Thyroid gland (tissue), 4 donors: ENCODE data around the gene C5. TPM values are rescaled to one million over a fixed set of nuclear protein-coding genes. Genes with fewer than 3 reads are reported as not detected.

ENCODE experiments used
- DNase-seq, 2 donors: peaks; one replicate each; pipeline ENCODE4 v3.0.0-alpha.2; 2019
- H3K27ac ChIP-seq, 3 donors: fragments of 200-600 bp; sonication (generic); 1 replicate in 2 of 3; 2 replicates in 1 of 3; pipeline ENCODE4 v1.5.1; 2016 to 2019; ENCODE audit warnings: mild to moderate bottlenecking in 1 of 3, moderate library complexity in 1 of 3
- H3K27me3 ChIP-seq: fragments of 200-600 bp; sonication (generic); one replicate; pipeline ENCODE4 v1.5.1; 2019
- H3K36me3 ChIP-seq, 2 donors: fragments of 200-600 bp; sonication (generic); one replicate each; pipeline ENCODE4 v1.5.1; 2016 to 2019
- H3K4me1 ChIP-seq, 2 donors: fragments of 200-600 bp; sonication (generic); one replicate each; pipeline ENCODE4 v1.5.1; 2017 to 2019
- H3K4me3 ChIP-seq, 3 donors: fragments of 200-600 bp; sonication (generic); replicated peaks in 1 of 3; 1 replicate in 2 of 3; 2 replicates in 1 of 3; pipeline ENCODE4 v1.5.1; 2016; ENCODE audit warnings: mild to moderate bottlenecking in 1 of 3
- H3K9me3 ChIP-seq: fragments of 200-600 bp; sonication (generic); one replicate; pipeline ENCODE4 v1.5.1; 2017
- POLR2A ChIP-seq, 2 donors: fragments of 450-650 bp; IDR thresholded peaks; one replicate each; pipeline ENCODE4 v1.6.1; 2017; ENCODE audit warnings: antibody characterized with exemption in 2 of 2, mild to moderate bottlenecking in 2 of 2, moderate library complexity in 1 of 2
- WGBS, 2 donors: methylation state at CpG; one replicate each; pipeline ENCODE4 v1.1.5; 2017; 5-methylcytosine and 5-hydroxymethylcytosine counted together
- intact Hi-C: fragments of 100-400 bp; cut with DNase I; formaldehyde crosslinking; loops from one replicate; pipeline ENCODE4 v1.15.1; 2023
- total RNA-seq, 4 donors: library from RNA; depleted of rRNA; stranded (reverse); fragments of >200 nt; gene quantifications; one replicate each; pipeline ENCODE4 v1.2.3, GENCODE V29; 2016
- TF ChIP-seq, protein P1 (sequence below), 6 experiments: fragments of 200-600 bp in 3 of 6; fragments of 450-650 bp in 3 of 6; sonication (generic) in 3 of 6; IDR thresholded peaks; one replicate each; pipeline ENCODE4 v1.5.1; 2016 to 2019; ENCODE audit warnings: antibody characterized with exemption in 6 of 6, mild to moderate bottlenecking in 2 of 6, inconsistent platforms in 1 of 6, moderate library complexity in 1 of 6

Gene C5
- total RNA-seq, 4 donors from 2014 or later: 1.7 to 3.4 (median 2.8) TPM

DNA sequence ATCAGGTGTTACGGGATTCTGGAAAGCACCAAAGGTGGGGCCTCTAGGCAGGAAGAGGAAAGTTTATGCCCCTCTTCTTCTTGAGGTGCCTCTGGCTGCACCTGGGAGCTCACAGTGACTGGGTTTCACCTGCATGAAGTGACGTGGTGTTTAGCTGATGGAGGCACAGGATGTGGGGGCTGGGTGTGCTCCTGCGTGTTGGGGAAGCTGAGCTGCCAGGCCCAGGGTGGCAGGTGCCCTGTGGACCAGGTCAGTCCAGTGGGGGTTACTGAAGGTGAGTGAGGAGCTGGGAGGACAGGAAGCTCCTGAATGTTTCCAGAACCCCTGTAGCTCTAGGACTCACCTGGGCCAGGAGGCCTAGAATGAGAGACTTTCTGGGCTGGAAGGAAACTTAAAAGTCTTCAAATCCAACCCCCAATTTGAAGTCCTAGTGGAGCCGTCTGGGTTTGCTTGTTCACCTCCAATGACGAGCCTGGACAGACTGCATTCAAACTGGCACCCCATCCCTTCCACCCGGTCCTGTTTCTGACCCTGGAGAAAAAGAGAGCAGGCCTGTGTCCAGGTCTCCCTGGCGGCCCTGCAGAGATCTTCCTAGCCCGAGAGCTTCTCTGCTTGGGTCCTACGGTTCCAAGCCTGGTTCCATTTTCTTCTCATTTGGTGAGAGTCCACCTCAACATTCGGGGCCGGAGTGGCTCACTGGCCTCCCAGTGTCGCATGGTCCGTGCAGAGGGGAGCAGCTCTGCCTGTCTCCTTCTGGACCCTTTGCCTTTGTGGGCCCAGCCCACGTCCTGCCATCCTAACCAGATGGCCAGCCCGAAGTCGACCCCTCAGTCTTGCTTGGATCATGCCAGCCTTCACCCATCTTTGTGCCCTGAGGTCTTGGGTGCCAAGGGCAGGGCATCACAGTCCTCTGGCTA, 145.8 kb downstream of the C5 start:
- intact Hi-C loops: no loop called here
- Histone ChIP-seq H3K4me1 (no peaks in the 10 kb centered on the region), H3K36me3 (no peaks in the 10 kb centered on the region), H3K27me3 (no peaks in the 10 kb centered on the region), H3K9me3 (no peaks in the 10 kb centered on the region), H3K4me3 (no peak overlapping the region), H3K27ac (no peak overlapping the region)
- TF ChIP-seq, protein P1, sequence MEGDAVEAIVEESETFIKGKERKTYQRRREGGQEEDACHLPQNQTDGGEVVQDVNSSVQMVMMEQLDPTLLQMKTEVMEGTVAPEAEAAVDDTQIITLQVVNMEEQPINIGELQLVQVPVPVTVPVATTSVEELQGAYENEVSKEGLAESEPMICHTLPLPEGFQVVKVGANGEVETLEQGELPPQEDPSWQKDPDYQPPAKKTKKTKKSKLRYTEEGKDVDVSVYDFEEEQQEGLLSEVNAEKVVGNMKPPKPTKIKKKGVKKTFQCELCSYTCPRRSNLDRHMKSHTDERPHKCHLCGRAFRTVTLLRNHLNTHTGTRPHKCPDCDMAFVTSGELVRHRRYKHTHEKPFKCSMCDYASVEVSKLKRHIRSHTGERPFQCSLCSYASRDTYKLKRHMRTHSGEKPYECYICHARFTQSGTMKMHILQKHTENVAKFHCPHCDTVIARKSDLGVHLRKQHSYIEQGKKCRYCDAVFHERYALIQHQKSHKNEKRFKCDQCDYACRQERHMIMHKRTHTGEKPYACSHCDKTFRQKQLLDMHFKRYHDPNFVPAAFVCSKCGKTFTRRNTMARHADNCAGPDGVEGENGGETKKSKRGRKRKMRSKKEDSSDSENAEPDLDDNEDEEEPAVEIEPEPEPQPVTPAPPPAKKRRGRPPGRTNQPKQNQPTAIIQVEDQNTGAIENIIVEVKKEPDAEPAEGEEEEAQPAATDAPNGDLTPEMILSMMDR (IDR thresholded peaks at IDR 0.05): no peak
- no peak for TF ChIP-seq POLR2A (IDR thresholded peaks at IDR 0.05)
- WGBS, 2 donors: 82 to 92% methylated on average over 15 to 16 of the region's 16 CpGs
- peak in 1 of 2 donors; percentile 22 for DNase-seq

DNA sequence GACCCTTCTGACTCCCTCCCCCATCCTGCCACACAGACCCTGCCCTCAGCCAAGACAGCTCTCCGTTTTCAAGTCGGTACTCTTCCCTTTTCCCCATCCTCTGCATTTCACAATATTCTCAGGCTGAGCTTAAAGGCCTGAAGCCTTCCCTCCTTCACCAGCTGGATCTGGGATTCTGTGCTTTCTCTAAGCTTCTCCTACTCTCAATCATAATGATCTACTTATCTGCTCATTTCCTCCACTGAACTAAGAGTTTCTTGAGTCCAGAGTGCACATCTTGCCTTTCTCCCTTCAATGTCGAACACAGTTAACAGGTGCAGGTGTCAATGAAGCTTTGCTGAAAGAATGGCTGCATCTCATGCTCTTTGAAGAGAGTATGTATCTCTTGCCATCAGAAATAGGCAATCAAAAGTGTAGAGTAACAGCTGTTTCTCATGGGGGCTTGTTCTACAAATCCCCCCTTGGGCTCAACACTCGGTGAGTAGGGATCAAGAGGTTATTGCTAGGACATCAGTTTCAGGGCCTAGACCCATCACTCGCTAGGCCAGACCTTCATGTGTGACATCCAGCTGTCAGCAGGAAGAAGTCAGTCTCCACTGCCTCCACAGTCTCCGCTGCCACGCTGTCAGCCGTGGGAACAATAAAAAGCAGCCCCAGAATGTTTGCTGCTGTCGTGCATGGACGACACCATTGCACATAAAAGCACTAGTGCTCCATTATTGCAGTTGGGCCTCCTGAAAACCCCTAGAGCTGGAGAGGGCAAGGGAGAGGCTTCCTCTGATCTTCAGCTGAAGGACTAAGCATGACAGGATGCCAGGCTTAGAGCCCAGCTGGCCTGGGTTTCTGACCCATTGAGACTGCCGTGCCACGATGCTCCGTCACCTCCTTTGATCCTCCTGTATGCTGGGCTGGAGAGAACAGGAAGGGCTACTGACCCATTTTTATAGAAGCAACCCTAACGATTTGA, 147.2 kb downstream of the C5 start:
- Histone ChIP-seq H3K9me3 (no peaks in the 10 kb centered on the region), H3K4me3 (no peak overlapping the region), H3K36me3 (no peaks in the 10 kb centered on the region), H3K4me1 (no peaks in the 10 kb centered on the region), H3K27me3 (no peaks in the 10 kb centered on the region), H3K27ac (no peak overlapping the region)
- 71 to 80% methylated on average over 14 of the region's 14 CpGs for WGBS, 2 donors
- TF ChIP-seq, protein P1 (IDR thresholded peaks at IDR 0.05): no peak
- intact Hi-C loops: no loop called here
- no peak for DNase-seq

Other genes with a start within 250 kb of the C5 start
- gene PSMD5, start 207.4 kb downstream of the C5 start, total RNA-seq: 10 to 100 TPM; 34.8 to 38.6 (median 36.5) TPM
- gene PHF19, start 173.1 kb downstream of the C5 start, total RNA-seq: 10 to 100 TPM; 10.8 to 24.1 (median 13.1) TPM
- gene TRAF1, start 123.5 kb downstream of the C5 start, total RNA-seq: 1 to 10 TPM; 5.7 to 7.8 (median 6.6) TPM
- 10 to 100 TPM in 3 of 4 donors, 1 to 10 TPM in 1; 9.9 to 23.0 (median 15.4) TPM for gene CNTRL, start 24.7 kb upstream of the C5 start, total RNA-seq
- 10 to 100 TPM; 44.6 to 55.8 (median 49.1) TPM for gene RAB14, start 151.6 kb upstream of the C5 start, total RNA-seq
- 1,000 to 10,000 TPM; 1,151 to 1,624 (median 1,443) TPM for gene GSN, start 217.9 kb upstream of the C5 start, total RNA-seq